ENCODE results near the gene DBH.

GRCh38 chr9:133635098-133635497, 1.1 kb upstream of the DBH start:
- no peak for TF ChIP-seq POLR2A (IDR thresholded peaks at IDR 0.05; ENCODE audit: low read depth, low read length)
- TF ChIP-seq POLR2AphosphoS5 (IDR thresholded peaks at IDR 0.05; ENCODE audit: low read depth, low read length): no peak

Measured in GM12892 (cell line).